CD14-positive monocyte (primary cell): ENCODE data around the gene IGFALS. TPM values are rescaled to one million over a fixed set of nuclear protein-coding genes. Genes with fewer than 3 reads are reported as not detected.

Experiments used
- DNase-seq, 3 donors: peaks; one replicate each; pipeline ENCODE4 v3.0.0-alpha.2; 2011 to 2022
- H2AFZ ChIP-seq: 2 replicates; pipeline ENCODE4 v1.6.0; 2012; ENCODE audit warnings: mild to moderate bottlenecking, low read depth, low read length, inconsistent platforms; ENCODE audit not compliant: insufficient read depth, poor library complexity, severe bottlenecking
- H3K27ac ChIP-seq, 2 donors: 1 replicate in 1 of 2; 2 replicates in 1 of 2; pipeline ENCODE4 v1.5.1; 2012 to 2013; ENCODE audit warnings: low read length in 2 of 2, control low read depth in 1 of 2, inconsistent platforms in 1 of 2, low read depth in 1 of 2, mild to moderate bottlenecking in 1 of 2
- H3K27me3 ChIP-seq, 2 donors: one replicate each; pipeline versions ENCODE4 v1.6.0 to v1.6.1; 2011 to 2013; ENCODE audit warnings: low read length in 2 of 2; ENCODE audit not compliant: control insufficient read depth in 2 of 2, insufficient read depth in 2 of 2
- H3K36me3 ChIP-seq, 2 donors: replicated peaks in 1 of 2; 1 replicate in 1 of 2; 2 replicates in 1 of 2; pipeline versions ENCODE4 v1.5.1 to v1.6.1; 2012 to 2013; ENCODE audit warnings: low read length in 2 of 2, control low read depth in 1 of 2, inconsistent platforms in 1 of 2, mild to moderate bottlenecking in 1 of 2; ENCODE audit not compliant: insufficient read depth in 2 of 2, control insufficient read depth in 1 of 2
- H3K4me1 ChIP-seq, 2 donors: 1 replicate in 1 of 2; 2 replicates in 1 of 2; pipeline versions ENCODE4 v1.5.1 to v1.6.1; 2012 to 2013; ENCODE audit warnings: low read length in 2 of 2, control low read depth in 1 of 2, inconsistent platforms in 1 of 2, mild to moderate bottlenecking in 1 of 2, moderate library complexity in 1 of 2; ENCODE audit not compliant: insufficient read depth in 2 of 2, control insufficient read depth in 1 of 2
- H3K4me2 ChIP-seq: replicated peaks from 2 replicates; pipeline ENCODE3; 2012; ENCODE audit warnings: low read length, moderate library complexity, mild to moderate bottlenecking; ENCODE audit not compliant: poor library complexity, severe bottlenecking; ENCODE audit errors: extremely low read depth
- H3K4me3 ChIP-seq, 3 experiments: fragments of 200-600 bp in 1 of 3; sonication (generic) in 1 of 3; replicated peaks in 1 of 3; 1 replicate in 2 of 3; 2 replicates in 1 of 3; pipeline ENCODE4 v1.5.1; 2011 to 2013; ENCODE audit warnings: low read length in 3 of 3, mild to moderate bottlenecking in 3 of 3, control low read depth in 2 of 3, low read depth in 2 of 3, inconsistent platforms in 1 of 3, moderate library complexity in 1 of 3
- H3K79me2 ChIP-seq: 2 replicates; pipeline ENCODE4 v1.6.0; 2012; ENCODE audit warnings: mild to moderate bottlenecking, control low read depth, inconsistent platforms, low read length, moderate library complexity; ENCODE audit not compliant: insufficient read depth
- H3K9ac ChIP-seq: 2 replicates; pipeline ENCODE4 v1.6.0; 2017; ENCODE audit warnings: low read length, mild to moderate bottlenecking; ENCODE audit not compliant: insufficient read depth, poor library complexity, severe bottlenecking
- H3K9me3 ChIP-seq, 2 donors: replicated peaks in 1 of 2; 1 replicate in 1 of 2; 2 replicates in 1 of 2; pipeline versions ENCODE4 v1.5.1 to v1.6.1; 2012 to 2013; ENCODE audit warnings: low read length in 2 of 2, control low read depth in 1 of 2; ENCODE audit not compliant: control insufficient read depth in 1 of 2, insufficient read depth in 1 of 2
- H4K20me1 ChIP-seq: 2 replicates; pipeline ENCODE4 v1.6.0; 2012; ENCODE audit warnings: mild to moderate bottlenecking, low read length, control low read depth, moderate library complexity; ENCODE audit not compliant: insufficient read depth
- H3K27ac Mint-ChIP-seq, 7 donors: one replicate each; pipeline ENCODE4 v1.8.0; 2020; ENCODE audit warnings: mild to moderate bottlenecking in 7 of 7, mixed read lengths in 7 of 7, moderate library complexity in 6 of 7, inconsistent platforms in 2 of 7
- H3K27me3 Mint-ChIP-seq, 3 donors: one replicate each; pipeline ENCODE4 v1.8.0; 2021 to 2022; ENCODE audit warnings: low read depth in 3 of 3, mild to moderate bottlenecking in 3 of 3, mixed read lengths in 3 of 3, moderate library complexity in 3 of 3, inconsistent platforms in 1 of 3
- H3K36me3 Mint-ChIP-seq, 2 donors: one replicate each; pipeline ENCODE4 v1.8.0; 2020; ENCODE audit warnings: mixed read lengths in 2 of 2, inconsistent platforms in 1 of 2, mild to moderate bottlenecking in 1 of 2
- H3K4me1 Mint-ChIP-seq: one replicate; pipeline ENCODE4 v1.8.0; 2020; ENCODE audit warnings: mild to moderate bottlenecking, mixed read lengths
- H3K4me3 Mint-ChIP-seq, 2 donors: one replicate each; pipeline ENCODE4 v1.8.0; 2020; ENCODE audit warnings: mild to moderate bottlenecking in 2 of 2, mixed read lengths in 2 of 2, moderate library complexity in 1 of 2
- H3K9me3 Mint-ChIP-seq, 7 donors: one replicate each; pipeline ENCODE4 v1.8.0; 2020 to 2022; ENCODE audit warnings: mixed read lengths in 7 of 7, mild to moderate bottlenecking in 6 of 7, moderate library complexity in 6 of 7, inconsistent platforms in 2 of 7
- CTCF ChIP-seq: fragments of 200-600 bp; IDR thresholded peaks from one replicate; pipeline ENCODE4 v1.8.0; 2022; ENCODE audit warnings: antibody characterized with exemption, mild to moderate bottlenecking
- WGBS: methylation state at CpG from one replicate; pipeline ENCODE4 v1.1.5; 2013; ENCODE audit warnings: missing lambda C conversion rate; ENCODE audit not compliant: insufficient coverage; 5-methylcytosine and 5-hydroxymethylcytosine counted together
- intact Hi-C, 2 donors: fragments of 100-400 bp; cut with micrococcal nuclease; formaldehyde crosslinking; loops; one replicate each; pipeline versions ENCODE4 v1.15.0 to v1.15.1; 2023
- polyA plus RNA-seq, 3 donors: library from polyadenylated mRNA; depleted of rRNA in 1 of 3; unstranded in 2 of 3; stranded (reverse) in 1 of 3; fragments of 300-500 nt in 2 of 3; fragments of >200 nt in 1 of 3; fragmentation: Illumina TruSeq in 2 of 3; gene quantifications; 1 replicate in 2 of 3; 2 replicates in 1 of 3; pipeline ENCODE4 v1.2.3, GENCODE V29; 2012 to 2021

IGFALS gene
- polyA plus RNA-seq, 3 donors = 0.07 TPM; not detected in 2

GRCh38 chr16:1810106-1810505, 16.6 kb upstream of the IGFALS start:
- H3K4me2 ChIP-seq = no peak overlapping the region
- Mint-ChIP-seq H3K4me3 (no peak overlapping the region), H3K27ac (no peak overlapping the region), H3K9me3 (peaks cover 0 to 2% (median 0%) of the 10 kb centered on the region in 7 donors), H3K4me1 (no peaks in the 10 kb centered on the region), H3K36me3 (peaks cover 49 to 80% of the 10 kb centered on the region in 2 donors), H3K27me3 (no peaks in the 10 kb centered on the region)
- H3K79me2 ChIP-seq = no peaks in the 10 kb centered on the region
- no peaks in the 10 kb centered on the region for H3K9me3 ChIP-seq
- DNase-seq = no peak
- peaks cover 42 to 60% of the 10 kb centered on the region in 2 donors for H3K36me3 ChIP-seq
- no peak overlapping the region for H3K27ac ChIP-seq
- 98% methylated on average over 5 of the region's 16 CpGs for WGBS
- intact Hi-C loops = no loop called here
- no peak overlapping the region for H2AFZ ChIP-seq
- H4K20me1 ChIP-seq = peaks cover 17% of the 10 kb centered on the region
- no peak overlapping the region for H3K9ac ChIP-seq
- TF ChIP-seq CTCF = no peak
- H3K4me1 ChIP-seq = no peaks in the 10 kb centered on the region
- no peaks in the 10 kb centered on the region for H3K27me3 ChIP-seq
- H3K4me3 ChIP-seq = no peak overlapping the region

- Histone ChIP-seq H3K27me3 (no peaks in the 10 kb centered on the region), H3K9me3 (no peaks in the 10 kb centered on the region), H3K4me1 (no peaks in the 10 kb centered on the region), H3K4me3 (no peak overlapping the region), H3K4me2 (no peak overlapping the region), H3K9ac (no peak overlapping the region), H3K79me2 (no peaks in the 10 kb centered on the region), H4K20me1 (peaks cover 14% of the 10 kb centered on the region), H3K27ac (no peak overlapping the region), H2AFZ (no peak overlapping the region), H3K36me3 (peaks cover 42 to 53% of the 10 kb centered on the region in 2 donors)
- Mint-ChIP-seq H3K9me3 (peaks cover 0 to 2% (median 0%) of the 10 kb centered on the region in 7 donors), H3K27me3 (no peaks in the 10 kb centered on the region), H3K27ac (no peak overlapping the region), H3K36me3 (peaks cover 44 to 75% of the 10 kb centered on the region in 2 donors), H3K4me1 (no peaks in the 10 kb centered on the region), H3K4me3 (no peak overlapping the region)
- intact Hi-C loops = no loop called here
- WGBS = 88% methylated on average over 23 of the region's 28 CpGs
- no peak for TF ChIP-seq CTCF
- DNase-seq = no peak
These were observed 15.8 kb upstream of the IGFALS start for GRCh38 chr16:1809281-1809801.
